AG04450 (cell line): ENCODE measurements around the gene VDR. TPM values are rescaled to one million over a fixed set of nuclear protein-coding genes. Genes with fewer than 3 reads are reported as not detected.

Source experiments
- CTCF ChIA-PET: fragments of 300-600, 350-600 bp; formaldehyde crosslinking; extraction: SDS; loops from one replicate; lab custom pipeline; 2022; ENCODE audit warnings: antibody characterized with exemption, inconsistent platforms; lab: Charles Lee
- POLR2A ChIA-PET: fragments of 350-600 bp; formaldehyde crosslinking; extraction: SDS; loops from one replicate; lab custom pipeline; 2021; ENCODE audit warnings: antibody characterized with exemption, inconsistent platforms; lab: Yijun Ruan, JAX
- DNase-seq: peaks from one replicate; pipeline ENCODE4 v3.0.0-alpha.2; 2011; ENCODE audit warnings: low read depth, low spot score
- H3K27ac ChIP-seq: one replicate; pipeline ENCODE4 v1.5.1; 2012; ENCODE audit warnings: low read depth, low read length, control low read depth
- H3K27me3 ChIP-seq: one replicate; pipeline ENCODE4 v1.6.0; 2012; ENCODE audit warnings: low read length; ENCODE audit not compliant: control insufficient read depth, insufficient read depth
- H3K4me3 ChIP-seq: 2 replicates; pipeline ENCODE4 v1.5.1; 2011; ENCODE audit warnings: mild to moderate bottlenecking, low read depth, low read length, control low read depth
- H3K9me3 ChIP-seq: 2 replicates; pipeline ENCODE4 v1.5.1; 2012; ENCODE audit warnings: low read length; ENCODE audit not compliant: control insufficient read depth, insufficient read depth
- CTCF ChIP-seq: IDR thresholded peaks from 2 replicates; pipeline ENCODE4 v1.5.1; 2011; ENCODE audit warnings: low read depth, low read length, control low read depth, inconsistent platforms
- polyA plus RNA-seq: library from polyadenylated mRNA; depleted of rRNA; stranded (reverse); fragments of >200 nt; gene quantifications from 2 replicates; pipeline ENCODE4 v1.2.3, GENCODE V29; 2011

VDR gene
- polyA plus RNA-seq, 1 experiment = 11.9 TPM

DNA sequence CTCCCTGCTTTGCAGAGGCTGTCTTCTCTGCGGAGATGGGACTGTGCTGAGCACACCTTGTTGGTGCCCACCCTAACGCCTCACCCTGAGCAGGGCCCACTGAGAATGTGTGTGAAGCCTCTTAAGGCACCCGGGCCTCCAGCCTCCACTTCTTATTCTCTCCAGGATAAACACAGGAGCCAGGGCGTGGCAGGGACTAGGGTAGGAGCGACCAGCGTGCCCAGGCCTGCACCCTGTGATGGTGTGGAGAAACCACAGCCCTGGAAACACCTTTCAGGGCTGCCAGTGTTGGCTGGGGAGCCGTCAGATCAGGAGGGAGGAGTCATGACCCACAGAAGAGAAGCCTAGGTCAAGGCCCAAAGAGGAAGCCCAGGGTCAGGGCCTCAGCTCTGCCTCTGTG lies 41.3 kb downstream of the VDR start:
- H3K27ac ChIP-seq = no peak overlapping the region
- H3K4me3 ChIP-seq = no peak overlapping the region
- TF ChIP-seq CTCF = no peak
- H3K9me3 ChIP-seq = no peaks in the 10 kb centered on the region; the same call in 1 of the 2 replicates
- POLR2A ChIA-PET = no interaction called here
- CTCF ChIA-PET = interaction anchor here (2.2 kb wide), 1 partner anchor 25 kb away, joined by 5 read pairs; no protein-coding TSS in a partner anchor
- DNase-seq = no peak
- no peaks in the 10 kb centered on the region for H3K27me3 ChIP-seq

DNA sequence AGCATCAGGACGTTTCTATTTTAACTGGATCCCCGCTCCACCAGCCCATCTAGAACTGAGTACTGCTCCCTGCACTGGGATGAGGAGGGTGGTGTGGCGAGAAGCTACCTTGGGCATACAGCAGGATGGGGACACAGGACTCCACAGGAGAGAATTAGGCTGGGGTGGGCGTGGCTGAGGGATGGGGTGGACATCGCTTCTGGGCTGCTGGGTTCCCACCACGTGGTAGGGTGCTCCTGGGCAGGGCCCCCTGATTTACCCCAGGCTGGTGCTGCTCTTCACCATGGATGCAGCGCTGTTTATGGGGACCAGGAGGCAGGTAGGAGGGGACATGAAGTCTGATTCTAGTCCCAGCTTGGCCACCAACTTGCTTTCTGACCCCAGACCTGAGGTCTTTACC lies 41.9 kb downstream of the VDR start:
- Histone ChIP-seq H3K27ac (no peak overlapping the region), H3K4me3 (no peak overlapping the region), H3K9me3 (no peaks in the 10 kb centered on the region; the same call in 1 of the 2 replicates), H3K27me3 (no peaks in the 10 kb centered on the region)
- ChIA-PET CTCF (interaction anchor here (2.2 kb wide), 1 partner anchor 25 kb away, joined by 5 read pairs; no protein-coding TSS in a partner anchor), POLR2A (no interaction called here)
- TF ChIP-seq CTCF = no peak
- DNase-seq = no peak

GRCh38 chr12:47862167-47862750 lies 42.5 kb downstream of the VDR start:
- Histone ChIP-seq H3K9me3 (no peaks in the 10 kb centered on the region; the same call in 1 of the 2 replicates), H3K4me3 (no peak overlapping the region), H3K27me3 (no peaks in the 10 kb centered on the region), H3K27ac (no peak overlapping the region)
- POLR2A ChIA-PET = no interaction called here
- no peak for DNase-seq
- CTCF ChIA-PET = interaction anchor here (0.8 to 0.9 kb wide), 2 partner anchors 10 to 87 kb away, joined by 3 to 4 read pairs; no protein-coding TSS in a partner anchor
- no peak for TF ChIP-seq CTCF

- H3K27ac ChIP-seq = no peak overlapping the region
- CTCF ChIA-PET = interaction anchor here (1.5 kb wide), 1 partner anchor 23 kb away, joined by 4 read pairs; no protein-coding TSS in a partner anchor
- no peak for DNase-seq
- POLR2A ChIA-PET = no interaction called here
- no peak overlapping the region for H3K4me3 ChIP-seq
- H3K9me3 ChIP-seq = no peaks in the 10 kb centered on the region; the same call in 1 of the 2 replicates
- no peak for TF ChIP-seq CTCF
- no peaks in the 10 kb centered on the region for H3K27me3 ChIP-seq
Measured at GRCh38 chr12:47860873-47861272, 43.9 kb downstream of the VDR start.

DNA sequence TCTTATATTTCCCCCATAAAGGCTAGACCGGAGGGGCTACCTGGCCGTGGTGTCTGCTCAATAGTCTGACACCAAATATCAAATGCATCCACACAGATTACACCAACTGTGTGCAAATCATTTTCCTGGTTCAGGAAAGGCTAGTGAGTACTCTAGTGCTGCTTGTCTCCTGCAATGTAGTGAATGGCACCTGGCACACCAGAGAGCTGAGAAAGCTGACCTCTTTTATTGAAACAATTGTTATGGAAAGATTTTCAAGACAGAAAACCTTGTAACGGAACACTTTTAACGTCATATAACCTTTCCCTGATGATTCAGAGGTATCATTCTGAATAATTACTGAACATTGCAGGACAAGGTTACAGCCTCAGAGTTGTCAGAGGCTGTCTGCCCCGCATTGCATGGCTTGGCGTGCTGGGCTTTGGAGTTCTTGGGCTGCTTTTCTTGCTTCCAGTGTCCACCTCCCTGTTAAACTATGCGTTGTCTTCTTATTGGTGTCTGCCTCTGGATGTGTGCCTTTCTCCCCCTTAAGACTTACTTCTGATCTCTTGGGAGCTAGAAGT lies 44.4 kb downstream of the VDR start:
- H3K27ac ChIP-seq = no peak overlapping the region
- POLR2A ChIA-PET = no interaction called here
- H3K27me3 ChIP-seq = no peaks in the 10 kb centered on the region
- H3K9me3 ChIP-seq = no peaks in the 10 kb centered on the region
- TF ChIP-seq CTCF = no peak
- DNase-seq = no peak
- no peak overlapping the region for H3K4me3 ChIP-seq
- CTCF ChIA-PET = interaction anchor here (1.5 kb wide), 1 partner anchor 22 kb away, joined by 4 read pairs; no protein-coding TSS in a partner anchor
